CD4-positive, alpha-beta T cell treated with Interleukin-12 subunit alpha and Interleukin-12 subunit beta, for 1 hour (primary cell): ENCODE data around the gene KIR2DL1.
"Not testable (repeated sequence)": the region's sequence is repeated elsewhere in the genome, so short reads cannot be mapped to it uniquely, and the experiment has no call there.

Source experiments
- DNase-seq: peaks from one replicate; pipeline ENCODE4 v3.0.0-alpha.2; 2020

The KIR2DL1 gene

GRCh38 chr19:54824416-54824815 is 54.8 kb downstream of the KIR2DL1 start:
- DNase-seq, result not testable (repeated sequence)

GRCh38 chr19:54825326-54825725 is 55.7 kb downstream of the KIR2DL1 start:
- DNase-seq, result not testable (repeated sequence)

GRCh38 chr19:54828064-54828463 is 58.5 kb downstream of the KIR2DL1 start:
- not testable (repeated sequence) for DNase-seq

GRCh38 chr19:54832496-54832895 is 62.9 kb downstream of the KIR2DL1 start, which contains the start of gene KIR2DS4:
Gene KIR2DS4, plus strand, starts transcription at chr19:54832676.
- DNase-seq, result not testable (repeated sequence)
